Heart left ventricle (tissue), 16 donors: ENCODE results near the gene TRAF4. TPM values are rescaled to one million over a fixed set of nuclear protein-coding genes. Genes with fewer than 3 reads are reported as not detected.

Experiments
- ATAC-seq, 4 donors: fragments of 200-7000 bp; cut with Tn5 transposase; one replicate each; pipeline ENCODE4 v1.9.1; 2020 to 2022; ENCODE audit warnings: moderate library complexity in 4 of 4, mild to moderate bottlenecking in 3 of 4, moderate number of reproducible peaks in 1 of 4
- DNase-seq, 5 donors: peaks; one replicate each; pipeline ENCODE4 v3.0.0-alpha.2; 2020
- H3K27ac ChIP-seq, 12 donors: fragments of 200-600 bp; sonication (generic) in 4 of 12; one replicate each; pipeline versions ENCODE4 v1.5.0 to v1.8.0; 2016 to 2022; ENCODE audit warnings: mild to moderate bottlenecking in 2 of 12
- H3K27me3 ChIP-seq, 9 donors: fragments of 200-600 bp; sonication (generic) in 2 of 9; one replicate each; pipeline versions ENCODE4 v1.5.1 to v1.8.0; 2016 to 2022; ENCODE audit warnings: mild to moderate bottlenecking in 3 of 9
- H3K36me3 ChIP-seq, 9 donors: fragments of 200-600 bp; sonication (generic) in 2 of 9; one replicate each; pipeline versions ENCODE4 v1.5.0 to v1.8.0; 2018 to 2022; ENCODE audit warnings: mild to moderate bottlenecking in 2 of 9
- H3K4me1 ChIP-seq, 12 donors: fragments of 200-600 bp; sonication (generic) in 4 of 12; one replicate each; pipeline versions ENCODE4 v1.5.0 to v1.8.0; 2016 to 2022; ENCODE audit warnings: mild to moderate bottlenecking in 3 of 12
- H3K4me3 ChIP-seq, 12 donors: fragments of 200-600 bp; sonication (generic) in 4 of 12; one replicate each; pipeline versions ENCODE4 v1.5.0 to v1.8.0; 2017 to 2022; ENCODE audit warnings: mild to moderate bottlenecking in 9 of 12, moderate library complexity in 4 of 12
- H3K9me3 ChIP-seq, 12 donors: fragments of 200-600 bp; sonication (generic) in 4 of 12; one replicate each; pipeline versions ENCODE4 v1.5.0 to v1.8.0; 2016 to 2022; ENCODE audit warnings: mild to moderate bottlenecking in 1 of 12
- POLR2A ChIP-seq, 2 donors: fragments of 450-650 bp; IDR thresholded peaks; one replicate each; pipeline ENCODE4 v1.6.1; 2017; ENCODE audit warnings: antibody characterized with exemption in 2 of 2, mild to moderate bottlenecking in 2 of 2, moderate library complexity in 2 of 2
- WGBS, 4 donors: extraction: QIAGEN DNeasy Blood & Tissue Kit in 2 of 4; methylation state at CpG; one replicate each; pipeline versions ENCODE4 v1.1.5 to v1.1.7; 2013 to 2018; 5-methylcytosine and 5-hydroxymethylcytosine counted together
- intact Hi-C, 10 donors: fragments of 100-400 bp; cut with DNase I; formaldehyde crosslinking; loops; one replicate each; pipeline versions ENCODE4 v1.11.1 to v1.14.2; 2022
- polyA plus RNA-seq, 2 donors: library from polyadenylated mRNA; stranded (reverse); fragments of 200-250 nt; gene quantifications; one replicate each; pipeline ENCODE4 v1.2.3, GENCODE V29; 2013
- total RNA-seq, 9 donors: library from RNA; depleted of rRNA in 2 of 9; stranded (reverse); fragments of >200 nt in 2 of 9; fragmentation: NEBNext Ultra II Directional in 3 of 9; extraction: Animal tissue kit (Norgen Biotek cat#: 25700) in 3 of 9; gene quantifications; one replicate each; pipeline versions ENCODE4 v1.1.0 to v1.2.4, GENCODE V29; 2016 to 2023
- TF ChIP-seq, protein P1 (sequence below), 12 donors: fragments of 200-600 bp; sonication (generic) in 4 of 12; IDR thresholded peaks; one replicate each; pipeline versions ENCODE4 v1.5.0 to v1.8.0; 2018 to 2022; ENCODE audit warnings: antibody characterized with exemption in 12 of 12, mild to moderate bottlenecking in 5 of 12
- donor health status: ischemic (EF 13 %, LVEDD 7.1; RV severe dilation, severe dysfunction).
- donor health status: healthy with polysubstance abuse.
- donor health status: DM: no; HTN: yes; CAD: no.
- donor health status: DM: no; HTN: no; CAD: no.
- donor health status: ischemic (EF 25% LVEDD 6.9; RV normal size, moderate dysfunction).
- donor health status: ischemic (EF 25% LVEDD 5.7; RV mildly dilated, moderate dysfunction).
- donor health status: healthy.
- donor health status: DM: yes; HTN: yes; CAD: no.
- donor health status: ischemic (EF 35%, LVEDD 5.7; RV mildly dilated, moderate dysfunction).
- donor health status: nonischemic (EF 11% LVEDD 7.7; RV severe dilation, severe dysfunction).
- donor health status: DM: yes; HTN: yes; CAD: no.
- donor health status: PGD.
- donor health status: ischemic (EF 29% LVEDD 5.4; RV normal size, mild dysfunction).
- donor health status: nonischemic (EF 23%, LVEDD 6.1; RV moderate dilation, normal function).

The TRAF4 gene
- total and polyA plus RNA-seq, 11 donors, result 1.5 to 11.5 (median 2.7) TPM

DNA sequence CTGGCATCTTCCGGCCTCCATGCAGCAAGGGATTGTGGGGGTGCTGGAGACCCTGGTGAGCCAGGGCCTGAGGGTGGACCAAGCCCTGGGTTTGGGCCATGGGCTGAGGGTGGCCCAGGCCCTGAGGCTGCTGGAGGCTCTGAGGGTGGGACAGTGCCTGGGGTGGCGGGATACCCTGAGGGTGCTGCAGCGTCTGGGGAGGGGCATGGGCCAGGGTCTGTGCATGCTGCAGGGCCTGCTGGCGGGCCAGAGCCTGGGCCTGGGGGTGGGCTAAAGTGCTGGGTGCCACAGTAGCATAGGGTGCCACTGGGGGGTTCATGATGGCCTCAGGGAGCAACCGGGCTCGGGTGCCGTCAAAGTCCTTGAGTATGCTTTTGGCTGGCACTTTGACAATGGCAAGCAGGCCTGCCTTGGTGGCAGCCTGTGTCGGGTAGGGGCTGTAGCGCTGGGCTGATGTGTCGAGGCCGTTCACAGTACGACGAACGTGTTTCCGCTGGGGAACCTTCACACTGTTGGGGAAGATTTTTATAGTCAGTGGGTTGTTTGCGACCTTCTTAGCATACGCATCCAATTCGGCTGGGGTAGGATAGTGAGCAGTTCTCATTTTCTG is 15.6 kb downstream of the TRAF4 start:
- Histone ChIP-seq H3K27ac (no peak overlapping the region), H3K27me3 (no peaks in the 10 kb centered on the region), H3K36me3 (peaks cover 0 to 38% (median 26%) of the 10 kb centered on the region in 9 donors), H3K4me1 (peaks cover 0 to 32% (median 13%) of the 10 kb centered on the region in 12 donors), H3K4me3 (no peak overlapping the region), H3K9me3 (no peaks in the 10 kb centered on the region)
- WGBS, 4 donors, result 92 to 97% (median 94%) methylated on average over 13 to 18 of the region's 18 CpGs
- no peak for DNase-seq
- intact Hi-C loops, result loop anchor here in 1 of 10 donors (5.0 kb wide), 1 partner anchor 148 kb away; no protein-coding TSS in a partner anchor
- peak in 1 of 4 donors; percentile 9 for ATAC-seq
- TF ChIP-seq POLR2A (IDR thresholded peaks at IDR 0.05), result no peak
- TF ChIP-seq, protein P1, sequence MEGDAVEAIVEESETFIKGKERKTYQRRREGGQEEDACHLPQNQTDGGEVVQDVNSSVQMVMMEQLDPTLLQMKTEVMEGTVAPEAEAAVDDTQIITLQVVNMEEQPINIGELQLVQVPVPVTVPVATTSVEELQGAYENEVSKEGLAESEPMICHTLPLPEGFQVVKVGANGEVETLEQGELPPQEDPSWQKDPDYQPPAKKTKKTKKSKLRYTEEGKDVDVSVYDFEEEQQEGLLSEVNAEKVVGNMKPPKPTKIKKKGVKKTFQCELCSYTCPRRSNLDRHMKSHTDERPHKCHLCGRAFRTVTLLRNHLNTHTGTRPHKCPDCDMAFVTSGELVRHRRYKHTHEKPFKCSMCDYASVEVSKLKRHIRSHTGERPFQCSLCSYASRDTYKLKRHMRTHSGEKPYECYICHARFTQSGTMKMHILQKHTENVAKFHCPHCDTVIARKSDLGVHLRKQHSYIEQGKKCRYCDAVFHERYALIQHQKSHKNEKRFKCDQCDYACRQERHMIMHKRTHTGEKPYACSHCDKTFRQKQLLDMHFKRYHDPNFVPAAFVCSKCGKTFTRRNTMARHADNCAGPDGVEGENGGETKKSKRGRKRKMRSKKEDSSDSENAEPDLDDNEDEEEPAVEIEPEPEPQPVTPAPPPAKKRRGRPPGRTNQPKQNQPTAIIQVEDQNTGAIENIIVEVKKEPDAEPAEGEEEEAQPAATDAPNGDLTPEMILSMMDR (IDR thresholded peaks at IDR 0.05), result no peak

DNA sequence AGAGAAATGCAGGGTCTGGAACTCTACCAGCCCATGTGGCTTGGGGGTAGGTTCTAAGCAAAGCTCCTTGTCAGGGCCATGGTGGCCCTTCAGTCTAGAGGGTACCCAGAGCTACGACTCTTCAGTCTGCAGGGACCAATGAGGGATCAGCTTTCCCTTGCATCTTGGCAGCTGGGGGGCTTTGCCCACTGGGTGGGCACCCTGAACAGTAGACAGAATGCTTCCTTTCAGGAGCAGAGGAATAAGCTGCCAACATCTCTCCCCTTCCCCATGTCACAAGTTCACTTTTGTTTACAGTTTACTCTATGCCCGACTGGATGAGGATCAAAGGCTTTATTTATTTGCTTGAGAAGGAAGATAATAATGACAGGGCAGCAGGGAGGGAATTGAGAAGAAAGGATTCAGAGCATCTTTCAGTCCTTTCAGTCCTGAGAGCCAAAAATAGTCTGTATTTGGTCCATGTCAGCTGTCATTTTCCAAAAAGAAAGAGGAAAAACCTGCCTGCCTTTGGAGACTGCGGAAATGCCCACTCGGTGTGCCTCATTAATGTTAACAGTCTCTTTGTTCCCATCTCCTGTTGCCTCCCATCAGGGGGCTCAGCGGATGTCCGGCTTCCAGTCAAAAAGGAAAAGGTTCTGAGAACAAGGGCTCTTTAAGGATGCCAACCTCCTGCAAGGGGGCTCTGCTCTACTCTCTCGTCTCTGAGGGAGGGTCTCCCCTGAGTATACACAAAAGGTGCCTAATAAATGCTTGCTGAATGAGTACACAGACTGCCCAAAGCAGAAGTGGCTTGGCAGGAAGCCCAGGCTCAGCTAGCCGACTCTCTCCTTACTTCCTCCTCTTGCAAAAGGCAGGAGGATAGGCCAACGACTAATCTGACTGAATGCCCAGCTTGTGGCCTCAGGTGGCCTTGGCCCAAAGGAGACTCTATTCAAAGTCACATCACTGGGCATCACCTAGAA is 17.1 kb downstream of the TRAF4 start:
- Histone ChIP-seq H3K36me3 (peaks cover 0 to 51% (median 41%) of the 10 kb centered on the region in 9 donors), H3K9me3 (no peaks in the 10 kb centered on the region), H3K27me3 (no peaks in the 10 kb centered on the region), H3K4me1 (peaks cover 0 to 32% (median 13%) of the 10 kb centered on the region in 12 donors), H3K27ac (peak overlapping the region in 9 of 12 donors; percentile 8 to 46 (median 30)), H3K4me3 (no peak overlapping the region)
- peak; percentile 50 to 82 (median 69) for DNase-seq
- intact Hi-C loops, result loop anchor here in 9 of 10 donors (5.0 to 10.0 kb wide), 14 partner anchors 39 to 186 kb away; partner anchors contain the start of genes FLOT2 (in 3 of the 9), FAM222B (in 2 of the 9), DHRS13 (in 1 of the 9) and ERAL1 (in 1 of the 9)
- 33 to 56% (median 41%) methylated on average over 7 to 9 of the region's 9 CpGs for WGBS, 4 donors
- ATAC-seq, result peak; percentile 43 to 75 (median 62)
- TF ChIP-seq, protein P1 (IDR thresholded peaks at IDR 0.05), result no peak
- no peak for TF ChIP-seq POLR2A (IDR thresholded peaks at IDR 0.05)

DNA sequence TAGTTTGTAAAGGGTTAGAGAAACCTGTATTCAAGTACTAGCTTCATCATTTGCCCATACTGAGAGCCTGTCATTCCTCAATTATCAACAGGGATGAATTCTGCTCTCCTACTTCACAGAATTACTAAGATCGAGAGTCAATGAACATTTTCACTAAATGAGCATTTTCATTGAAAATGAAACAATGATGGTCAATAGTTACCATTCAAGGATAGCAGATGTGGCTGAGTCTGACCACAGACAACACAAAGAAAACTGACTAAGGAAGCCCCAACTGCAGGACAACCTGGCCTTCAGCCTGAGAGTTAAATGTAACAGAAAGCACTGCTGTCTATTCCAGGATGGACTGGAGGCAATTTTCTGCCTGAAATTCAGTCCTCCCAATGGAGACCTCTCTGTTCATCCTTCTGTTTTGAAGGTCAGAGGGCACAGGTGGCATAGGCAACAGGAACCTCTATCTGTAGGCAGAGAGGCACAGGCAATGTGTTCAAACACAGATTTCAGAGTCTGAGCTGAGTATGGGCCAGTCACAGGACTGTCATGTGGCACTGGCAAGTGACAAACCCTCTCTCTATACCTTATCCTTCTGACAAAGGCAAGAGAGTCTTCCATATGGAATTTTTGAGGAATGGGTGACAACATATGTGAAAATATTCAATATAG is 19.5 kb downstream of the TRAF4 start:
- ATAC-seq (peak in 1 of 4 donors; percentile 8), DNase-seq (no peak)
- H3K27ac ChIP-seq, result no peak overlapping the region

More for the DNA sequence above, 19.5 kb downstream of the TRAF4 start:
- H3K4me1 ChIP-seq, result peaks cover 0 to 23% (median 12%) of the 10 kb centered on the region in 12 donors
- no peaks in the 10 kb centered on the region for H3K9me3 ChIP-seq
- peaks cover 0 to 50% (median 39%) of the 10 kb centered on the region in 9 donors for H3K36me3 ChIP-seq
- 88 to 97% (median 94%) methylated on average over 1 of the region's 1 CpG for WGBS, 4 donors
- no peak for TF ChIP-seq POLR2A (IDR thresholded peaks at IDR 0.05)
- TF ChIP-seq, protein P1 (IDR thresholded peaks at IDR 0.05), result no peak
- H3K27me3 ChIP-seq, result no peaks in the 10 kb centered on the region
- intact Hi-C loops, result loop anchor here in 9 of 10 donors (1.0 to 10.0 kb wide), 16 partner anchors 41 to 184 kb away; partner anchors contain the start of genes FLOT2 (in 3 of the 9), FAM222B (in 2 of the 9), DHRS13 (in 1 of the 9) and ERAL1 (in 1 of the 9)
- no peak overlapping the region for H3K4me3 ChIP-seq
